ENCODE measurements around the gene UHRF1. TPM values are rescaled to one million over a fixed set of nuclear protein-coding genes. Genes with fewer than 3 reads are reported as not detected.
"Not testable (repeated sequence)": the region's sequence is repeated elsewhere in the genome, so short reads cannot be mapped to it uniquely, and the experiment has no call there.

Gene UHRF1
- polyA plus RNA-seq, 12 donors, result 21.9 to 37.0 (median 26.2) TPM; not detected in 1

DNA sequence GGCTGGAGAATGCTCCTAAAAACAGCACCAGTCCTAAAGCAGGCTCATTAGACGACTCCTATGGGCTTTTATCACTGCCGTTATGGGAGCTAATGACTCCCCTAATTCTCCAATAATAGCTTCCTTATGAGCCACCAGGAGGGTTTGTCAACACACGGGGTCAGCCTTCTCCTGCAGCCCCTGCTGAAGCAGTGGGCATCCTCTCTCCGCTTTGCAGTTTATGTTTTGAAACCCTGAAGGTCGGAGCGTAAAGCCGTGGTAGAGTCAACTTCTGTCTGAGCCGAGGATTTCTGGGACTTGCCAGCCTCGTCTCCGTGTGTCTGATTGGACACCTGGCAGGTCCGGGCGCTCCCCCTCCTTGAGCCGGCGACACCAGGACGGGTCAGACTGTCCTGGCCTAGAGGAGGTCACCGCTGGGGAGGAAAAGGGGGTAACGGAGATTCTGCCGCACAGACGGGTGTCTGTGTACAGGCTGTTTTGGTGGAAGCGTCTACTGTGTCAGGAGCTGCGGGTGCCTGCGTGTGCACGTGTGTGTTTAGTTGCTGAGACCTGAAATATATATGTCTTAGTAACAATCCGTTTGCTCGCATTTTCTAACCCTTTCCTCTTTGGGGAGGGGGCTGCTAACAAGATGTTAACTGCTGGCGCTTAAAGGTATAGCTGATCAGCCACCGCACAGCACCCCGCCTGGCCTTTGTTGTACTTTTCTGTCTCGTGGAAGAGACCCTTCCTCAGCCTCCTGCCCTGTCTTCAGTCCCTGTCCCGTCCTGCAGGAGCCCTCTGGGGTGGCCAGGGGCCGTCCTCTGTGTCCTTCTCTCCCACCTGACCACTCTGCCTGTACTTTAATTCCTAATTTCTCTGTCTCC lies 61.5 kb downstream of the UHRF1 start:
- no peak for DNase-seq

DNA sequence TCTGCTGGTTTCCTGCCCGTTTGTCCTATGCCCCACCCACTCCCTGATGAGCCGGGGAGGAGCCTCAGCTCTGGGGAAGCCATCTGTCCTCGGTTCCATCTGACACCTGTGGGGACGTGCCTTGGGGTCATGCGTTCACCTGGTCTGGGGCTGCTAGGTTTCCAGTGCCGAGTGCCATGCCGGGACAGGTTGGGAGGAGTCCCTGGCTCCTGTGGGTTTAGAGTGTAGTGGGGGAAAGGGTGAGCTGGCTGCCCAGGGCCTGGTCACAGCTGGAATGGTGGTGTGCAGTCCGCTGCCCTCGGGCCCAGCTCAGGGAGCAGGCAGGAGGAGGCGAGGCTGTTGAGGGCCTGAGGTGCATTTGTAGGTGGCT lies 62.1 kb downstream of the UHRF1 start:
- no peak for DNase-seq

DNA sequence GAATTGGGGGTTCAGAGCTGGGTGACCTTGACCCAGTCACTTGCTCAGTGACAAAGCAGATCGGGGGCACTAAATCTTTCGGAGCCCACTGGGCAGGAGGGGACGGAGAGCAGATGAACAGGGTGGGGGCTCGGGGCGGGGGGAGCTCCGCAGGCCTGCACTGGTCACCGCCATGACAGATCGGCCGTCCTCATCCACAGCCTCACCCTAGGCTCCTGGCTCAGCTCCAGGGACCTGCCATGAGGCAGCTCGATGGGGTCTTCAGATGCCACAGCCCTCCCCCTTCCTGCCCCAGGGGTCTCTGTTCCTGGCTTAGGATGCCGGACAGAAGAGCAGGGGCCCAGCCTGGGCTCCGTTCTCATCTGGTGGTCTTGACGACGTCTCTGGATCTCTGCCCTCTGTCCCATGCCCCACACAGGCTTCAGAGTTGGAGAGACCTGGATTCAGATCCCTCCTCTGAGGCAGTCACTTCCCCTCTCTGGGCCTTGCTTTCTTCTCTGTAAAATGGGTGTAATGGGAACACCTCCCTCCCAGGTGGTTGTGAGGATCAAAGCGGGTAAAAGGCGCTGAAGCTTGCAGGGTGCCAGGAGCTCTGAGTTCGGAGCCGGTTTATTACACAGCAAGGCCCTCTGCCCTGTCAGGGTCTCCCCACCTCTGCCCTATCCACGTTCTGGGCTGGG lies 62.7 kb downstream of the UHRF1 start:
- no peak for DNase-seq

DNA sequence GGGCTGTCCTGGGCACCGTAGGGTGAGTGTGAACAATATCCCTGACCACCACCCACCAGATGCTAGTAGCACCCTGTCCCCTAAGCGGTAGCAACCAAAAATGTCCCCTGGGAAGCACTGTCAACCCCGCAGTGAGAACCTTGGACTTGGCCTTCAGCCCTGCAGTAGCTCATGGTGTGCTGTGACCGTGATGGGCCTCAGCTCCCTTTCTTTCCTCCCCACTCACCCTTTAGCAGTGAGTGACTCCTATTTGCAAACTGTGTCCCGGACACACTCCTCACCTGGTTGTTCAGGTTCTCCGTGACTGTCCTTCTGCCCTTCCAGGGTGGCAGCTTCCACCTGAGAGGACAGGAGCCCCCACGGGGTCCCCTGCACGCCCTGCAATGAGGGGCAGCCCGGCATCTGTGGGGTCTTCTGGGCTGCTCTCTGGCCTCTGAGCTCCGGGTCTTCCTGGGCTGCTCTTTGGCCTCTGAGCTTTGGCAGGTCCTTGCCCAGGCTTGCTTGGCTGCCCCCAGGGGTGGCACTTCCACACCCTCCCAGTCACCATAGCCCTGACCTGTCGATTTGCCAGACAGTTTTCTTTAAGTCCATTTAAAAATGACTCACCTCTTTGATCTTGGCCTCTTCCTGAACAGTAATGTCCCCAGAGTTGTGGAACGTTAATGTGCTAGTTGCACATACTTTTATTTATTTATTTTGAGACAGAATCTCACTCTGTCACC lies 63.4 kb downstream of the UHRF1 start:
- no peak for DNase-seq

DNA sequence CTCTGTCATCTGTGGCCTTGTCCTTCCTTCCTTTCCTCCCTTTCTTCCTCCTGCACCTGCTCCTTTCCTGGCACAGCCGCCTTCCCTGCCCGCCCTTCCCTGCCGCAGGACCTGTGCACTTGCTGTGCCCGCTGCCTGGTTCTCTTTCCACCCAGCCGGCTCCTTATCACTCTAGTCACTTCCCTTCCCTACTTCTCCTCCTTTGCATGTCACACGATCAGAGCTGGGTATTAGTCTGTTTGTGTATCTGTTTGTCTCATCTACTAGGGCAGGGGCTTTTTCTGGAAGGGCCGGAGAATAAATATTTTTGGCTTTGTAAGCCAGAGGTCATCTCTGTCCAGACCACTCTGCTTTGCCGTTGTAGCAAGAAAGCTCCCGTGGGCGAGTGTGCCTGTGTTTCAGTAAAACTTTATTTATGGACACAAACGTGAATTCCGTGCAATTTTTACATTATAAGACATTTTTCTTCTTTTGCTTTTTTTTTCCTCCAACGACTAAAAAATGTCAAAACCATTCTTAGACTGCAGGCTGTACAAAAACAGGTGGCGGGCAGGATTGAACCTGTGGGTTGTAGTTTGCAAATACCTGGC lies 65.7 kb downstream of the UHRF1 start:
- no peak for DNase-seq

DNA sequence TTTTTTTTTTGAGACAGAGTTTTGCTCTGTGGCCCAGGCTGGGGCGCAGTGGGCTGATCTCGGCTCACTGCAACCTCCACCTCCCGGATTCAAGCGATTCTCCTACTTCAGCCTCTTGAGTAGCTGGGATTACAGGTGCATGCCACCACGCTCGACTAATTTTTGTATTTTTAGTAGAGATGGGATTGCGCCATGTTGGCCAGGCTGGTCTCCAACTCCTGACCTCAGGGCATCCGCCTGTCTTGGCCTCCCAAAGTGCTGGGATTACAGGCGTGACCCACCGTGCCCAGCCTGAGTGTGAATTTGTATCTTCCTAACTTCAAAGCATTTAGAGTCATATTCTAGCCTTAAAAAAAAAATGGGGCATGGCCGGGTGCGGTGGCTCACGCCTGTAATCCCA lies 66.3 kb downstream of the UHRF1 start:
- DNase-seq, result not testable (repeated sequence)

DNA sequence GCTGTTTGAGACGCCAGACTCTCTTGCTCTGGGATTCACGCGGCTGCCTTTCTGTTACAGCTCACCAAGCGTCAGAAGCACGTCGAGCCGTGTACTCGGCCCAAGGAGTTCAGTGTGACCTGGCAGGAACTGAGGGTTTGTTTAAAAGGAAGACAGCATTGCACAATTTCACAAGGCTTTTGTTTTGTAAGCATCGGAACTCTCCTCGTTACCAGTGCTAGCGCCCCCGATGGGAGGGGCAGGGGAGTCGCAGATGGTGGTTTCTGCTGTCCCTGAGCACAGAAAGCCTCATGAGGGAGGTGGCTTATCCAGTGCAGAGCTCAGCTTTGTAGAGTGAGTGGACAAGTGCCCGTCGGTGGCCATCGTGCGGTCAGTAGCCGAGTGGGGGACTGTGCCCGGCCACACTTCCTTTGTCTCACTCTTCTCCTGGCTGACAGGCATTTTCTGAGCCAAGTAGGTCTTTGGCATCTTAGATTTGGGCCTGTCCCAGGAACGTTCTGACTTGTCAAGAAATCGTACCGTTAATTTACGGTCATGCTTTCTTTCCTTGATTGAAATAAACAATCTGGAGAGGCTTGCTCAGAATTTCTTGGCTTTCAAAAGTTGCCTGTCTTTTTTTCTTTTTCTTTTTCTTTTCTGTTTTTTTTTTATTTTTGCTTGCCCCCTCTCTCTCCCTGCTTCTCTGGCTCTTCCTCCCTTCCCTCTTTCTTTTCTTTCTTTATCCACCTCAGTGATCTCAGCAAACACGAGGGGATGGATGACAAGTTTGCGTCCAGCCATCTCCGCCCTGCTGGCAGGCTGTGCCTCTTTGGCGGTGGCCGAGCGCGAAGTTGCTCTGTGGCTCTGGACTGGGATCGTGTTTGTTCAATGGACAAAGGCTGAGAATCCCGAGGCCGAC lies 67.3 kb downstream of the UHRF1 start:
- DNase-seq, result peak; percentile 55

DNA sequence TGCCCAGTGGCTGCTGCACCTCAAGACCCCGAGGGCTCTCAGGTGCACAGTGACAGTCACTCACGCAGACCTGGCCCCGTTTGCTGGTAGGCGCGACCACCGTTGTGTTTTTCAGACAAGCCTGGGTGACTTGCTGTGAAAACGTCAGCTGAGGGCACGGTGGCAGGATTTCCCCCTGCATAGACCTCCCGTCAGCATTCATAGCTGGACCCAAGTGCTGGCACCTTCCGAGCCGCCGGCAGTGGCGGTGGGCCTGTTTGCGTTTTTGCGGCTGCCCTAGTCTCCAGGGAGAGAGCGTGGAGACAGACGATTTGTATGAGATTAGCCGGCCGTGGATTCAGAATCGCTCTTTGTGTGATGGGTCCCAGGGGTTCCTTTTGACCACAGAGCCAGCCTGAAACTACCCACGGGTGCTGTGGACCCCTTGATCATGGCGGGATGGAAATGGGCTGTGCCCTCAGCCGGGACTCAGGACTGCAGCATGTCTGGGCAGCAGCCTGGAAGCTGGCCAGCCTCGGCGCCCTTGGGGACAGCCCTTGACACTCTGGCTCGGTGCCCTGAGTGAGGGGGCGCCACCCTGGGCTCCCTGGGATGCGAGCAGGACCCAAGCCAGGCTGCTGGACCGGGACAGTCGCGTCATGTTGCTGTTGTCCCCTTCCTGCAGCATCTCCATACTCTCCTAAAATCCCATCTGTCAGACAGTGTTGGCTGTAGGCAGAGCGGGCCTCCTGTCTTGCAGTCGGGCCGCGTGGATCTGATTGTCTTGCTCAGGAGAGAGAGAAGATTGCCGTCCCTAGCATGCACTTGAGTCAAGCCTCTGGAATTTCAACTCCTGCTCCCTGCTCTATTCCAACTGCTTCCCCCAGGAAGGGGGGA lies 68.2 kb downstream of the UHRF1 start:
- DNase-seq, result peak; percentile 38

DNA sequence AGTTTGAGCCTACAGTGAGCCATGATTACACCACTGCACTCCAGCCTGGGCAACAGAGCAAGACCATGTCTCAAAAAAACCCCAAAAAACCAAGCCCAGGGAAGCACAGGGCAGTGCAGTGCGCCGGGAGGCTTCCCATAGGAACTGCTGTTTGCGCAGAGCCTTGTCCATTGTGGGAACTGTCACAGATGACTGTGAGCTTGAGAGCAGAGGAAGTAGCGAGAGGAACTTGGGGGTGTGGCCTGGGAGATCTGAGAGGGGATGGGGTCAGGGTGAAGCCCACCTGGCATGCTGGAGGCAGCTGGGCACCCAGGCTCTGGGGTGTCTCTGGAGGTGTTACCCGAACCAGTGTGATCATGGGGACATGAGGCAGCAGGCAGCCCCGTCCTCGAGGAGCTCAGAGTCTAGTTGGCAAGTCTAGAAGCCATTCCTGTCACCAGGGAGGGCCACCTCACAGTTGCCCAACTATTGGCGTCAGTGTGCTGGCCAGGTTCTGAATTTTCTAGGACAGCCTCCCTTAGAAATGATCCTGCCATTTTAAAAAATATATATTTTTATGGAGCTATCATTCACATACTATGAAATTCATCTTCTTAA lies 70.0 kb downstream of the UHRF1 start:
- DNase-seq, result no peak

DNA sequence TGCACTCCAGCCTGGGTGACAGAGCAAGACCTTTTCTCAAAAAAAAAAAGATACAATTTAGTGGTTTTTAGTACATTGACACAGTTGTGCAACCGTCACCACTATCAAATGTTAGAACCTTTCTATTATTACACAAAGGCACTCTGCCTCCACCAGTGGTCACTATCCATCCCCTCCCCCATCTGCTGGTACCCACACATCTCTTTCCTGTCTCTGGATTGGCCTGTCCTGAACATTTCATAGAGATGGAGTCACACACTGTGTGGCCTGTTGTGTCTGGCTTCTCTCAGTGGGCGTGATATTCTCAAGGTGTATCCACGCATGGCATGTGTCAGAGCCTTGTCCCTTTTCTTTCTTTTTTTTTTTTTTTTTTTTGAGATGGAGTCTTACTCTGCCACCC lies 70.8 kb downstream of the UHRF1 start:
- no peak for DNase-seq

DNA sequence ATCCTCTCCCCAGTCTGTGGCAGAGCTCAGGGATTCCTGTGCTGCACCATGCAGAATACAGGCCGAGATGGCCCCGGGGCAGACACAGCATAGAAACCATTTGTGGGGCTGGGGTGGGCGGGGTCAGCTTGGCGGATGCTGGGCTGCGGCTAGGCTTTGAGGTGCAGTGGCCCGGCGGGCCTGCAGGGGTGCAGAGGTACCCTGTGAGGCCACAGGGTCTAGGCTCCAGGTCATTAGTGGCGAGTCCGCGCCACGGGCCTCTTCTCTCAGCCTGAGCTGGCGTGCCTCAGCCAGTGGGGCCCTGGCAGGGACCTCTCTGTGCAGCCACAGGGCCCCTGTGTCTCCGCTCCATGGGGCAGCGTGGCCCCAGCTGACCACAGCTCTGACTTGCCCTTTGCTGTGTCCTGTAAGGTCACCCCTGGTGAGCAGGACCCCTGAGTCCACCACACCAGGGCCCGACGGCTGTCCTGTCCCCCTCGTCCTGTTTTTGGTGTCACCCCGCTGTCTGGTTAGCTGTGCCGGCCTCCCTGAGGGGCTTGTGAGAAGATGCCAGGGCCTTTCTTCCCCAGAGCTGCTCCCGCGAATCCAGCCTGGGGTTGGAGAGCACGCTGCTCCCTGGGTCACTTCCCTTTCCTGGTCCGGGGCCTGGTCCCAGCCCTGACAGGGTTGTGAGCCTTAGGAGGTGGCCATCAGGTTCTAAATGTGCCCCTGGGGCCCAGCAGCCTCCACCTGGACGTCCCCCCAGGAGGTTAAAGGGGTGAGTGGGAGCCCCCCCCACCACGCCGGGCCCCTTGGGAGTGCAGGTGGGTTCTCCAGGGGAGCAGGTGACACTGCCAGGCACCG lies 71.8 kb downstream of the UHRF1 start:
- no peak for DNase-seq

DNA sequence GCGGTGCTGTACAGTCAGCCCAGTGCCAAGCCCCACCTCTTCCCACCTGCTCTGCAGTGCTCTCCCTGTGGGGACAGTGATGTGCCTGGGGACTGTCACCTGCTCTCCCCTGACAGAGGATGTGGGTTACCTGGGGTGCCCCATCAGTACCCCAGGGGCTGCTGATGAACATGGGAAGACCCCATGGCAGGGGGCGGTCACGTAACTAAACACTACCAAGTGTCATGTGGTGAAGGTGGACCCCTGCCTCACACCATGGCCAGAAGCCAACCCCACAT lies 72.3 kb downstream of the UHRF1 start:
- DNase-seq, result no peak

DNA sequence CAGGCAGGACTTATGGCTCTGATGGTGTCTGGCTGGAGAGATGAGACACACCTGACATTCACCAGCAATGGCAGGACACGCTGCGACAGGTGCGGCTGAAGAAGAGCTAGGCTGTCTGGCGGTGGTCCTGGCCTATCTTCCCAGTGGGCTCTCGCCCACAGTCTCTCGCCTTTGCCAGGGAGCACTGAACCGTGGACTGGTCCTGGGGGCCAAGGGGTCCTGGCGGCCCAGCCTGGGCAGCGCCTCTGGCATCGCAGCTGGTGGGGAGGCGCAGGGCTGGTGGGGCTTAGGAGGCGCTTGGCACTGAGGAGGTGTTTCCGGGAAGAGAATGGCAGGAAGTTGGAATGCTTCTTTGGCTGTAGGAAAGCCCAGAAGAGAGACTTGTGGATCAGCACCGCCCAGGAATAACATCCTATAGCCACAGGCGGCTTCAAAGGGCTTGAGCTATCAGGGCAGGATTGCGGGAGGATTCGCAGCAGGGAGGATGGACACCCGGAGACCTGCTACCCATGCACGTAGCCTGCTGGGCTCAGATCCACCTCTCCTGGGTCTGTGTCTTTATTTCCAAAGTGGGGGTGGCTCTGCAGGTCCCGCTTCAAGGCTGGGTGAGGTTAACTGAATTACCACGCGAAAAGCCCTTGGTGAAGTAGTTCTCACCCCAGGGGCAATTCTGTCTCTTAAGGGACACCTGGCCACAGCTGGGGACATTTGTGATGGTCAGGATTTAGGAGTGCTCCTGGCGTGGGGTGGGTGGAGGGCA lies 74.2 kb downstream of the UHRF1 start:
- no peak for DNase-seq

DNA sequence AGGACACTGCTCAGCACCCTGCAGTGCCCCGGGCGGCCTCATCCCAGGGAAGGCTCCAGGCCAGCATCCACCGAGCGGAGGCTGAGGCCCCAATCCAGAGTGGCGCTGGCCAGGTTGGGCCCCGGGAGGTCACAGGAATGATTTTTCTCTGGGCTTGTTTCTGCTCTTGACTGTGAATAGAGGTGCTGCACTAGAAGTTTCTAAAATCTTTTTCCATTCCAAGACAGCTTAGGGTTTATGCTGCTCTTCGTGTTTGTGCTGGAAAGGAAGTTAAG lies 74.7 kb downstream of the UHRF1 start:
- no peak for DNase-seq

DNA sequence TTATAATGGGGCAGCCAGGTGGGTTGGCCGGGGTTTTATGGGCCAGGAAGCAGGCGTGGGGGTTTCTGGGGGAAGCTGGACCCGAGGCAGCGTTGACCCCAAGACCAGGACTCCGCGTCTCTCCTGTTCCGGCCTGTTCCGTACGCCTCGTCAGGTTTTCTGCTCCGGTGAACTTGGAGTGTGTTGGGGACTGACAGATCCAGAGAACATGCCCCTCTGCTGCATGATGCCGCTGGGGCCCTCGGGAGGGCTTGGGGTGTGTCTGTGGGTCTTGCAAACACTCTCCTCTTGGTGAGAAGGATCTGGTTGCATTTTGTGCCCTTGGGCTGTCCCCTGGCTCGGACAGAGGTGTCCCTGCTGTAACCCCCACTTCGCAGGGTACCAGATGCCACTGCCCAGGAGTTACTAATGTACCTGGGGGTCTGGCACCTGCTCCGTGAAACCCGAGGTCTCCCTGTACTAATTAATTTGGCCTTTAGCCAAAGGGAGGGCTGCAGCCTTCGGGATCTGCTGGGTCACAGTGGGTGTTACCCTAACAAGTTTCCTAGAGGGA lies 75.2 kb downstream of the UHRF1 start:
- no peak for DNase-seq

DNA sequence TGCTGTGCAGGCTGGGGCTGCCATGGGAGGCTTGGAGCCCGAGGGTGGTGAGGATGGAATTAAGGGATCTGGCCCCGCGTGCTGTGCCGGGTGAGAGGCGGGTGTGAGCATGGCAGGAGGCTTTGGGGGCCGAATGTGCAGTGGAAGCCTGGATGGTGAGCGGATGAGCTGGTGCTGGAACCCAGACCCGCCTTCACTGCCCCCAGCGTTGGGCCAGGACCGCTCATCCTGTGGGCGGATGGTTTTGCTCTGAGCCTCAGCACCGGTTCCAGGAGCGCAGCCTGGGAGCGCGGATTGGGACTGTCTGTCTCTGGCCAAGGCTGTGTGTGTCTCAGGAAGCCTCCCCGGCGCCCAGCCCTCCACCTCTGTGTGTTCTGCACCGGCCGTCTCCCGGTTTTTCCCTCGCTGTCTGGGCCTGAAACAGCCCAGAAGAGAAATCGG lies 76.3 kb downstream of the UHRF1 start:
- no peak for DNase-seq

DNA sequence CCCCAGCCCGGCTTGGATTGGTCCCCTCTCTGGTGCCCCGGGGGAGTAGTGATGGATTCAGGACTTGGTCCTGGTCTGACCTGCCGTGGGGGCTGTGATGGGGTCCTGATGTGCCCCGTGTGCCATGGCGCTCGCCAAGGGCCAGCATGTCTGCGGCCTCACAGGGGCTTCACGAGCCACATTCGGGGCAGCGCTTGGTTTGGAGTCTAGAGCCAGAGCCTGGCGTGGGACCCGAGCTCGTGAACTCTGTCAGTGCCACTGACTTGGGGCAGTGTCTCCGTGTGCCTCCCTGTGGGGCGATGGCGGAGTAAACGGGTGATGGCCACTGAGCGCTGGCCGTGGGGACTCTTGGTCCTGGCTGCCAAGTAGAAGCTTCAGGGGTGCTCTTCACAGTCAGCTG lies 76.8 kb downstream of the UHRF1 start:
- no peak for DNase-seq

DNA sequence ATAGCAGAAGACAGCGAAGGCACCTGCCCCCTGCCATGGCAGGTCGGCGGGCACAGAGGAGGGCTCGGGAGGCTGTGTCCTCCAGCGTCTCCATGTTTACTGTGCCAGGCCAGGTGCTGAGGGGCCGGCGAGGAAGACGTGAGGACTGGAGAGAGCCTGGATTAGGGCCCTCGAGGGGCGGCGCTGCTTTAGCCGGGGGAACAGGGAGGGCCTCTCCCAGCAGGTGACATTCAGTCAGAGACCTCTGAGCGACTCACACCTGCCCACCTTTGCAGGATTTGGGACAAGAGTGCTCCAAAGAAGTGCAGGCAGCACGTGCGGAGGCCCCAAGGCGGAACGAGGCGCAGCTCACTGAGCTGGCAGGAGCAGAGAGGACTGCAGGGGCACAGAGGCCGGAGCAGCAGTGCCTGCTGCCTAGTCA lies 77.2 kb downstream of the UHRF1 start:
- no peak for DNase-seq
